HUES6 (cell line): Measurements from ENCODE around the gene CALN1.
"Not testable (repeated sequence)": the region's sequence is repeated elsewhere in the genome, so short reads cannot be mapped to it uniquely, and the experiment has no call there.

Experiments used
- H3K27ac ChIP-seq: 2 replicates; pipeline ENCODE4 v1.7.0; 2013; ENCODE audit warnings: low read depth, mild to moderate bottlenecking, low read length, inconsistent platforms
- H3K27me3 ChIP-seq: 2 replicates; pipeline ENCODE4 v1.6.1; 2013; ENCODE audit warnings: low read length; ENCODE audit not compliant: control insufficient read depth, insufficient read depth
- H3K36me3 ChIP-seq: 2 replicates; pipeline ENCODE4 v1.6.1; 2013; ENCODE audit warnings: low read length; ENCODE audit not compliant: control insufficient read depth, insufficient read depth
- H3K4me1 ChIP-seq: 2 replicates; pipeline ENCODE4 v1.6.1; 2013; ENCODE audit warnings: low read length; ENCODE audit not compliant: control insufficient read depth, insufficient read depth
- H3K4me3 ChIP-seq: 2 replicates; pipeline ENCODE4 v1.5.1; 2013; ENCODE audit warnings: low read depth, low read length
- H3K9ac ChIP-seq: one replicate; pipeline ENCODE4 v1.6.1; 2013; ENCODE audit warnings: mild to moderate bottlenecking, low read length
- H3K9me3 ChIP-seq: 2 replicates; pipeline ENCODE4 v1.6.1; 2013; ENCODE audit warnings: low read depth, low read length; ENCODE audit not compliant: control insufficient read depth, insufficient read depth

Gene CALN1

DNA sequence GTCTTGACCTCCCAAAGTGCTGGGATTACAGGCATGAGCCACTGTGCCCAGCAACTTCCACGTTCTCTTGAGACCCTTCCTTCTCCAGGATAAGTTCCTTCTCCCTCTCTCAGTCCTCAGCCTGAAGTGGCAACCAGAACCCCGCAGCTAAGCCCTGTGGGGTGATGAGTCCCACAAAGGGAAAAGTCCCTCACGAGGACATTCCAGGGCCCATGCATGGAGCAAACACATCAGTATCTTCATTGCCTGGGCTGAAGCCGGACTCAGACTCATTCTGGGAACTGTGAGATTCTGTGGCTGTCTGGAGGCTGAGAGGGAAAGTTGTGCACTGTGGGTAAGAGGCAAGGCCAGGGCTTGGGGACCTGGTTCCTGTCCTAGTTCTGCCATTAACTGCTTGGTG is 657.3 kb downstream of the CALN1 start:
- no peak overlapping the region for H3K4me3 ChIP-seq
- no peaks in the 10 kb centered on the region; the same call in 1 of the 2 replicates for H3K4me1 ChIP-seq
- no peaks in the 10 kb centered on the region for H3K36me3 ChIP-seq
- H3K9ac ChIP-seq: no peak overlapping the region
- H3K27ac ChIP-seq: no peak overlapping the region
- peaks cover 26% of the 10 kb centered on the region for H3K27me3 ChIP-seq
- peaks cover 9% of the 10 kb centered on the region for H3K9me3 ChIP-seq

- H3K4me1 ChIP-seq: no peaks in the 10 kb centered on the region; the same call in 1 of the 2 replicates
- no peak overlapping the region for H3K9ac ChIP-seq
- H3K27me3 ChIP-seq: peaks cover 26% of the 10 kb centered on the region
- H3K4me3 ChIP-seq: no peak overlapping the region
- no peaks in the 10 kb centered on the region for H3K36me3 ChIP-seq
- peaks cover 9% of the 10 kb centered on the region for H3K9me3 ChIP-seq
- no peak overlapping the region for H3K27ac ChIP-seq
These were observed 658.0 kb downstream of the CALN1 start for GRCh38 chr7:71753956-71754664.

DNA sequence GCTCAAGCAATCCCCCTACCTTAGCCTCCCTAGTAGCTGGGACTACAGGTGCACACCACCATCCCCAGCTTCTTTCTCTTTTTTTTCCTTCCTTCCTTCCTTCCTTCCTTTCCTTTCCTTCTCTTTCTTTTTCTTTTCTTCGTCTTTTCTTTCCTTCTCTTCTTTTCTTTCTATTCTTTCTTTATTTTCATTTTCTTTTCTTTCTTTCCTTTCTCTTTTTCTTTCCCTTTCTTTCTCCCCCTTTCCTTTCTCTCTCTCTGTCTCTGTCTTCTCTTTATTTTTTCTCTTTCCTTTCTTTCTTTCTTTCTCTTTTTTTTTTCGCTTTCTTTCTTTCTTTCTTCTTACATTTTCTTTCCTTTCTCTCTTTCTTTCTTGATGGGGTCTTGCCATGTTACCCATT is 658.9 kb downstream of the CALN1 start:
- H3K27ac ChIP-seq: no peak overlapping the region
- H3K36me3 ChIP-seq: no peaks in the 10 kb centered on the region
- H3K4me1 ChIP-seq: no peaks in the 10 kb centered on the region; the same call in 1 of the 2 replicates
- no peak overlapping the region for H3K9ac ChIP-seq
- H3K9me3 ChIP-seq: peaks cover 12% of the 10 kb centered on the region
- peaks cover 26% of the 10 kb centered on the region for H3K27me3 ChIP-seq
- no peak overlapping the region for H3K4me3 ChIP-seq

GRCh38 chr7:71752171-71752935 is 659.8 kb downstream of the CALN1 start:
- H3K4me1 ChIP-seq: no peaks in the 10 kb centered on the region; the same call in 1 of the 2 replicates
- H3K27ac ChIP-seq: no peak overlapping the region
- H3K36me3 ChIP-seq: no peaks in the 10 kb centered on the region
- H3K9me3 ChIP-seq: peaks cover 12% of the 10 kb centered on the region
- H3K9ac ChIP-seq: peak overlapping the region; percentile 47
- H3K4me3 ChIP-seq: peak overlapping the region; percentile 71
- peaks cover 26% of the 10 kb centered on the region for H3K27me3 ChIP-seq

DNA sequence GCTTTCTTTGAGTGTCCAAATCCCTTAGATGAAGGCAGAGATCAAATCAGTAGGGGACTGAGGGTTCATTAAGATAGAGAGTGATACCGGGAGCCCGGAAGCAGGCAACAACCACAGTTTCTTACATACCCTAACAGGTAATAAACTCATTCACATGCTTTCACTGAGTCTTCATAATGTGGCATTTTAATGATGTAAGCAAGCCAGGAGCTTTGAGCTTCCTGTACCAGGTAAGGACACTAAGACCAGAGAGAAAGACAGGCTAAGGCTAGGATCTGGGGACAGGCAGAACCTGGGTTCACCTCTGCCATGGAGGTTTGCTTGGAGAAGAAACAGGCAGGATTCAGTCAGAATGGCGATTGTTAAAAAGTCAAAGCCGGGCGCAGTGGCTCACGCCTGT is 661.8 kb downstream of the CALN1 start:
- H3K9me3 ChIP-seq: peaks cover 10% of the 10 kb centered on the region
- no peak overlapping the region for H3K9ac ChIP-seq
- no peak overlapping the region for H3K27ac ChIP-seq
- H3K4me1 ChIP-seq: no peaks in the 10 kb centered on the region; the same call in 1 of the 2 replicates
- no peak overlapping the region for H3K4me3 ChIP-seq
- H3K27me3 ChIP-seq: peaks cover 26% of the 10 kb centered on the region
- H3K36me3 ChIP-seq: no peaks in the 10 kb centered on the region

GRCh38 chr7:71746006-71746405 is 666.1 kb downstream of the CALN1 start:
- no peak overlapping the region for H3K9ac ChIP-seq
- H3K27me3 ChIP-seq: no peaks in the 10 kb centered on the region; the same call in 1 of the 2 replicates
- no peak overlapping the region for H3K4me3 ChIP-seq
- no peak overlapping the region for H3K27ac ChIP-seq
- no peaks in the 10 kb centered on the region for H3K4me1 ChIP-seq
- no peaks in the 10 kb centered on the region for H3K36me3 ChIP-seq
- H3K9me3 ChIP-seq: peaks cover 7% of the 10 kb centered on the region; the same call in 1 of the 2 replicates

DNA sequence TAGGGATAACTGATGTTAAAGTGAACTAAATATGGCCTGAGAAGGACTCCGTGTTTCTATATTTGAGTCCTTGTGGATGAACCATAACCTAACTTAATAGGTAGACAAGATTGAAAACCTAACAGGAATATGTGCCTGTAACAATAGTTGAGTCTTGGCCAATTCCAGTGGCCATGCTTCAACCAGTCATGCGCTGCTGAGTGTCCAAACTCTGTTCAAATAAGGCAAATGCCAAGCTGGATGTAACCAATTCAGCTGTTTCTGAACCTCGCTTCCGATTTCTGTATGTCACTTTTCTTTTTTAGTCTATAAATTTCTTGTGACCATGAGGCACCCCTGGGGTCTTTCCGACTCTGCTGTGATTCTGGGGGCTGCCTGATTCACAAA is 672.0 kb downstream of the CALN1 start:
- Histone ChIP-seq H3K9ac (no peak overlapping the region), H3K9me3 (0 out of 2 replicates have a peak, but pooled peaks cover 2% of the 10 kb centered on the region), H3K4me1 (peaks cover 15% of the 10 kb centered on the region; the same call in 1 of the 2 replicates), H3K27me3 (no peaks in the 10 kb centered on the region), H3K27ac (no peak overlapping the region), H3K36me3 (no peaks in the 10 kb centered on the region), H3K4me3 (no peak overlapping the region)

DNA sequence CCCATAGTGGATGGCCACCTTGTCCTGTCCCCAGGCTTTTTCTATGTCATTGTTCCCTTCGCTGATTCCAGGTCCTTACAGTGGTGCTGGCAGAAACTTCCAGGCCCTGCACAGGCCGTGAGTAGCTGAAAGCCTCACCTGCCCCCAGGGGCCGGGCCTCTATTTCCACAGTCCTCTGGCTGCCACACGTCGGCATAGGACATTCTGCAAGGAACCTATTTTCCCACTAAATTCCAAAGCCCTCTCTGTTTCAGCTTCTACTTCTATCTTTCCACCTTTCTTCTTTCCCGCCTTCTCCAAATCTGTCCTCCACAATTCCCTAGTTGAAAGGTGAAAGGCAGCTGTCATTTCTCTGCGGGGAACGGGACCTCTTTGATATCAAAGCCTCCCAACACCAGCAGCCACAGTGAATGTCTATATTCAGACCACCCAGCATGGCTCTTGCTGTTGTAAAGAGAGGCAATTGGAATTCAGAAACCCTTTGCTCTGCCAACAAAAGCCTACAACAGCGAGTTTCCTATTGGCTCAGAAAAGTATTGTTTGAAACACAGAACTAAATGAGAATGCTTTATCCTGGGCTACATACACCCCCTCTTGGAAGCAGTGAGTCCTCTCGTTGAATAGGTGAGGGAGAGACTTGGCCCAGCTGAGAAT is 672.5 kb downstream of the CALN1 start:
- Histone ChIP-seq H3K27ac (no peak overlapping the region), H3K4me3 (no peak overlapping the region), H3K9ac (peak overlapping the region; percentile 33), H3K27me3 (no peaks in the 10 kb centered on the region), H3K36me3 (no peaks in the 10 kb centered on the region), H3K9me3 (0 out of 2 replicates have a peak, but pooled peaks cover 2% of the 10 kb centered on the region), H3K4me1 (peaks cover 15% of the 10 kb centered on the region; the same call in 1 of the 2 replicates)

DNA sequence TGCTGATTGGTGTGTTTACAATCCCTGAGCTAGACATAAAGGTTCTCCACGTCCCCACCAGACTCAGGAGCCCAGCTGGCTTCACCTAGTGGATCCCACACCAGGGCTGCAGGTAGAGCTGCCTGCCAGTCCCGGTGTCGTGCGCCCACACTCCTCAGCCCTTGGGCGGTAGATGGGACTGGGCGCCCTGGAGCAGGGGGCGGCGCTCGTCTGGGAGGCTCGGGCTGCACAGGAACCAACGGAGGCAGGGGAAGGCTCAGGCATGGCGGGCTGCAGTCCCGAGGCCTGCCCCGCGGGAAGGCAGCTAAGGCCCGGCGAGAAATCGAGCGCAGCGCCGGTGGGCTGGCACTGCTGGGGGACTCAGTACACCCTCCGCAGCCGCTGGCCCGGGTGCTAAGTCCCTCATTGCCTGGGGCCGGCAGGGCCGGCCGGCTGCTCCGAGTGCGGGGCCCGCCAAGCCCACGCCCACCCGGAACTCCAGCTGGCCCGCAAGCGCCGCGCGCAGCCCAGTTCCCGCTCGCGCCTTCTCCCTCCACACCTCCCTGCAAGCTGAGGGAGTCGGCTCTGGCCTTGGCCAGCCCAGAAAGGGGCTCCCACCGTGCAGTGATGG is 674.1 kb downstream of the CALN1 start:
- H3K9me3 ChIP-seq, H3K36me3 ChIP-seq, H3K27ac ChIP-seq, H3K9ac ChIP-seq, H3K4me3 ChIP-seq, H3K27me3 ChIP-seq: not testable (repeated sequence)
- H3K4me1 ChIP-seq: peaks cover 15% of the 10 kb centered on the region; the same call in 1 of the 2 replicates

DNA sequence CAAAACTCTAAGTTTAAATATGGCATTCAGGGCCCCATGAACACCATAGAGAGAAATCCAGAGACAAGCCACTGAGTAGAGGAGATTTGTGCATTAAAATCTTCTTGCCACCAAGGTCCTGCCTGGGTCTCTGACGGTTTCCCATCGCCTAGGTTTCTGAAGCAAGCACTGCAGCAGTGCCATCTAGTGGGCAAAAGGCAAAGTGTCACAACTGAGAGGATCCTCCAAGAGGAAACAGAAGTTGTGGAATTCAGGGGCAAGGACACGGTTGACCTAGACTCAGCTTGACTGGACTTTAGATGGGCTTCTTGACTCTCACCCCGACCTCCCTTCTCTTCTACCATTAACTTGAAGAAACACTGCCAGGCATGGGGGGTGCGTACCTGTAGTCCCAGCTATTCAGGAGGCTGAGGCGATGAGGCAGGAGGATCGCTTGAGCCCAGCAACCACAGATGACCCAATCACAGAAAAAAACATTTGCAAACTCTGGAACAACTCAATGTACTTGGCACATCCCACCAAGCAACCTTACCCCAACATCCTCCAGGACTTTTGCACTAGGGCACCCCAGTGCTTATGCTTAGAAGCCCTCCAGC is 676.1 kb downstream of the CALN1 start:
- Histone ChIP-seq H3K27ac (no peak overlapping the region), H3K27me3 (no peaks in the 10 kb centered on the region), H3K4me3 (no peak overlapping the region), H3K9ac (no peak overlapping the region), H3K36me3 (no peaks in the 10 kb centered on the region), H3K4me1 (peaks cover 19% of the 10 kb centered on the region), H3K9me3 (peaks cover 7% of the 10 kb centered on the region; the same call in 1 of the 2 replicates)
